GM19025 (cell line): Measurements from ENCODE around the gene ARHGAP6.

Experiments
- ATAC-seq: cut with Tn5 transposase; IDR thresholded peaks from one replicate; pipeline ENCODE4 v1.9.1; 2021; ENCODE audit warnings: mild to moderate bottlenecking, low read depth, moderate library complexity; ENCODE audit not compliant: unreplicated experiment

The ARHGAP6 gene

DNA sequence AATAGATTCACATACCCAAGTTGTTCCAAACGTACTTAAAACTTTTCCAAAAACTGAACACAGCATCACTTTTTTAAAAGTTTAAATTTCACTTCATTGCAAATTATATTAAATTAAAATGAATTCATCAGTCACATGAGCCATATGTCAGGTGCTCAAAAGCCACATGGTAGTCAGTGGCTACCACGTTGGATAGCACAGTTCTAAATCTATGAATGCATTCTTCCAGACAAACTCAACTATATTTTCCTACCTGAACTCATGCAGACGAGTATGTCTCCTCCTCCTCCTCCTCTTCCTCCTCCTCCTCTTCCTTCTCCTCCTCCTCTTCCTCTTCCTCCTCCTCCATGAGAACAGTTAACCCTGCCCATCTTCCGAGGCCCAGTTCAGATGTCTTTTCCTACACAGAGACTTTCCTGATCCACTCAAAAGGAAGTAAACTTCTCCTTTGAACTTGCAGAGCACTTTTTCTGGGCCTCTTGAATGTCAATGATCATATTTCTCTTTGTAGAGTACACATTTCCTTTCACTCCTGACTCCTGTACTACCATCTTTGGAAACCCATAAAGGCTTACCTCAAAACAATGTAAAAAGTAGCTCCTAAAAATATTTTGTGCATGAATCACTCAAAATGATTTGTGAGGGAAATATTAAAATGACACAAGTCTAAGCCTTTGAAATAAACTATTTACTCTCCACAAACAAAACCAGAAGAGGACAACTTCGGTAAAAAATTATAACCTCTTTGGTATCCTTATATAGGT, 199.9 kb downstream of the ARHGAP6 start:
- no peak for ATAC-seq

DNA sequence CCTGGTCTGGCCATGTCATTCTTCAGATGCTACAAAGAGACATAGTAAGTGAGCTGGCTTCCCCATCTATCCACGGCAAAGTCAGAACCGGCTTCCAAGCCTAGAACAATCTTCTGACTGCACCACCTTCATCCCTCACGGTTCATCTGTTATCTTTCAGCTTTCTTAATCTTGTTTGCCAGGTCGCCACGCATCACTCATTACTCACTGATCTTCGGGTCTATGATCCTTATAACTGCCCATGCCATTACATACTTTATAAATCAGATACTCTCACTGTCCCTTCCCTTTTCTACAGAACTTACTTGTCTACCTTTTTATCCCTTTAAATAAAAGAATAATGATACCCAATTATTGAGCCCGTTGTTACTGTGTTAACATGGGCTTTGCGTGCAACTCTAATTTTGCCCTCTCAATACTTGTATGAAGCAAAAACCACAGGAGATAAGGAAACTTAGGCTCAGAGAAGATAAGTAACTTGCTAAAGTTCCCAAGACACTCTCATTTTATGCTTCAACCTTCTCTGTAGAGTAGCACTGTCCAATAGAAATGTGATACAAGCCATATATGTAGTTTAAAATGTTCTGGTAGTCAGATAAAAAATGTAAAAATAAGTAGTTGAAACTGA, 200.8 kb downstream of the ARHGAP6 start:
- no peak for ATAC-seq

DNA sequence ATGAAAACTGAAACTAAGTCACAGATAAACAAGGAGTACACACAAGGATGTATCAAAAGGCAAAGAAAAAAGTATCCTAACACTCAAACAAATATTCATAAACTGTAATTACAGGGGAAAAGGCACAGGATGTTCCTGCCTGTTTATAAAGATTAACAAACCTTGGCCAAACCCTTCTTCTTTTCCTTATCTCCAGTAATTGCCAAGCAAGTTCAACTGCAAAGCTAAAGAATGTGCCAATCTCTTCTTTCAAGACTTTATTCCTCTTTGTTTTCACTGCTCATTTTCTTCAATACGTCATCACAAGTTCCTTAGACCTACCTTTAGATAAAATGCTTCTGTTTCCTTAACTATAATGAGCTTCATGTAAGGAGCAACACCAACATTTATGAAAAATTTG, 201.3 kb downstream of the ARHGAP6 start:
- ATAC-seq, result no peak

DNA sequence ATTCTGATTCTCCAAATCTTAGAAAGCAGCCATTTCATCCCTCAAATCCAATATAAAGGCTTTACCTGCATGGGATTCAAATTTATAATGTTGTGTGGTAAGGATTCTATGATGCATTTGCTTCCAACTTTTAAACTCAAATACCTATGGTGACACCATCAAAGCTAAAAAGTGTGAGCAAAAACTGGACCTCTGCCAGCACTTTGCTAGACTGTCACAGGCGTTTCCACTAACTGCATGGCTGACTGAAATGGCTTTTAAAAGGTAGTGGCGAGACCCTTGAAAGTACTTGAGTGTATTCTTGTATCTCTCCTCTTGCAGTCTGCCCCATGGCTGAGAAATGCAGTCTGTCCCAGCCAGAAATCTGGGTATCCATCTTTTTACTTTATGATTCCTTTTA, 203.1 kb downstream of the ARHGAP6 start:
- ATAC-seq, result no peak

DNA sequence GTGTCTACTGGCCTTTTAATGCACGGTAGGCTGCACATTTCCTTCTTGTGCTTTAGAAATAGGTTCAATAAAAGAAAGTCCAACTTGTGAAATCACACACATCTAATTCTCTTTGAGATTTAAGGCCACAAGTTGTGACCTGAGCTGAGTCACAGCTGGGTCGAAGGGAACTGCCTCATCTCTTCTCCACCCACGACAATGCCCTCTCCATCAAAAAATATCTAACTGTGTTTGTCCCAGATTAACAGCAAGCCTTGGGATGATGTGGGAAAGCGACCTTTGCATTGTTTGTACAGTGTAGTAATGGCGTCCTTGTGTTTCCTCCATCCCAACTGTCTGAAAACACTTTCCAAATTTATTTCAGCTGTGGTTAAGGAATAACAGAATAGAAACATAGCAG, 203.6 kb downstream of the ARHGAP6 start:
- ATAC-seq, result no peak

DNA sequence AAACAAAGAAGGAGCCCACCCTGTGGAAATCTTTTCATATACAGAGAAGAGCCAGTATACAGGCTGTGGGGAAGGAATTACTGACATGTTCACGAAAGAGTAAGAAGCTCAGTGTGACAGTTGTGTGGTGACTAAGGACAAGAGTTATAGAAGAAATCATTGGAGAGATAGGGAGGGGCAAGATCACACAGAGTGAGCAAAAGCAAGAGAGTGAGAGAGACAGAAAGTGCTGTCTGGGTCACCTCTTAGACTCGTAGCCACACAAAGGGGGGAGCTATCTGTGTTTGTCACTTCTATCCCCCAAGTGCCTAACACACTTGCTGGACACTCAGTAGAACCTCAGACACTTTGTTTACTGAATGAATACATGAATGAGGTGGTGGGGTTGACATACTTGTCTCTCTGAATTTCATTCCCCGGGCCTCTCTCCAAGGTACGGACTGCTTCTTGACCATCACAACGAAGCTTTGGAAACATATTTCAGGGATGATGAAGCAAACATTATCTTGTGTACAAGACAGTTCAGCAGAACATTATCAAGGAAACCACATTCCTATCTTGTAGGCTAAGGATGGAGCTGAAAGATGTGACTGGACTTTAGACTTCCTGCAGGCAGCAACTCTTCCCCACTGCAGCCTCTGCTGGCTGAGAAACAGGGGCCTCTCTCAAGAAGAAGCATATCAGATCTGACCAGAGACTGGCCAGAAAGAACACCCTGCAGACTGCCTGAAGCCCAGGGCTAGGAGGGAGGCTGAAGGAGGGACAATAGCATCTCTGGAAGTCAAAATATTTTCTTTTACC, 204.3 kb downstream of the ARHGAP6 start:
- ATAC-seq, result no peak

DNA sequence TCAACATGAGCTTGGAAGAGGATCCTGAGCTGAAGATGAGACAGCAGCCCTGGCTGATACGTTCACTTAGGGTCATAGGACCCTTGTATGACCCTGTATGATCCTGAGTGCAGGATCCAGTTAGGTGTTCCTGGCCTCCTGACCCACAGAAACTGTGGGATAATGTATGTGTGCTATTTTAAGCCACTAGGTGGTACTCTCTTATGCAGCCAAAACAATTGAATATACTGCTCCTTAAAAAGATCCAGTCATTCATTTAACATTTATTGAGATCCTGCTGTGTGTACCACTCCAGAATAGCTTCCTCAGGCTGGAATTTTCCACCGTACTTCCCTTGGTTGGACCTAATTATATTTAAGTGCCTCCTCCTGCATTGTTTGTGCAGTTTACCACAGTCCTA, 205.4 kb downstream of the ARHGAP6 start:
- ATAC-seq, result no peak

DNA sequence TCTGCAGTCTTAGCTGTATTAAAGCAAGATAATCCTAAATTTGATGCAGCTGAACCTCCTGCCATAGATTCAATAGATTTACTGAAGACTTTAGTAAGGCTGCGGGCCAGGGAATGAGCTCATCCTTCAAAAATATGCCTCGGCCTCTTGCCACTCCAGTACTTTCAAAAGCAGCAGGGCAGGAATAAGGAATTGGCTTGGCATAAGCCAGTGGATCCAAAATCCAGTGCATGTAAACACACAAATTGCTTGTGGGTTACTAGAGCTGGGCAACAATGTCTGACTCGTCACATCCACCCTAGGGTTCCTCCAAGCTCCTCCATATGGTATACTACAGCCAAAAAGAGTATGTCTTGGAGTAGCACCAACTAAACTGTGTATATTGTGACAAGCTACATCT, 207.6 kb downstream of the ARHGAP6 start:
- ATAC-seq, result no peak

DNA sequence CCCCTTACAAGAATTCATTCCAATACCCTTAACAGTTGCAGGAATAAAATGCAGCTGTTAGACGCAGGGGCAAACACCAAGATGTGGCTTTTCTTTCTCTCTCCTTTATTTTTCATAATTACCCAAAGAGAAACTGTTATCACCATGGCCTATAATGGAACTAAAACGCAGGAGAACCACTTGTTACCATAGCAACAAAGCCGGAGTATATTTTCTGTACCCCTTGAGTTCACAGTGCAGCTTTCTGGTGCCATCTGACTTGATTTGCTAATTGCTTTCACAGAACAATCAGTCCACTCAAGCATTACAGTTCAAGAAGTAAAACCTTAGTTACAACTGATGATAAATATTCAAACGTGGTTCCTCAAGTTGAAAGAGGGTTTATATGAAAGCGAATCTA, 214.6 kb downstream of the ARHGAP6 start:
- no peak for ATAC-seq

DNA sequence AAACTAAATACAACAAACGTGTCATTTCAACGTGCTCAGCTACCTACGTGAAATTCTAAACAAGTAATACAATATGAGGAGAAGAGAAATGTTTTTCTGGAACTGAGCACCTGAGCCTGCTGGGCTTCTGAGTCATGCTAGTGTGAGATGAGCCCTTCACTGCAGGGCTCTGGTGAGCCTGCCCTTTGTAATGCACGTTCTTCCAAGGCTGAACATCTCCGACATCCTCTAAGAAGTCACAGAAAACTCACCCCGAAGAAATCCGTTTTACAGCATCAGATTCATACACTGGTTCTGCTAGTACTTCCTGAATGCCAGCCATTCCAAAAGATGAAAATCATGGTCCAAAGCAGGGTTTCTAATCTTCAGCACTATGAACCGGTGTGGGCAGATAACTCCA, 215.4 kb downstream of the ARHGAP6 start:
- no peak for ATAC-seq

DNA sequence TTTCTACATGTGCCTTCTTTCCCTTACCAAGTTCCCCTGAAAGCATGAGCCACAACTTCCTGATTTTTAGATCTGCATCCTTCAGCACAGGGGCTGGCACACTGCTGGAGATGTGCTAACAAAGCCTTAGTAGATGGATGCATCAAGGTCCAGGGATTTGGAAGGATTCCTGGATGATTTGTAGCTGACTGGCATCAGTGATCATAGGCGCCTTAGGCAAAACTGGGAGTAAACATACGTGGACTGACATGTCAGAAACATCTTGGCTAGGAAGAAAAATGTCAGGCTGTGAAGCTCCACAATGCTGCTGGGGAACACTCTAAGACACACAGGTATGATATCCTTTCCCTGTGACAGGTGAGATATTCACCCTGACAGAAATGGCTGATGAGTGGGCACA, 216.1 kb downstream of the ARHGAP6 start:
- no peak for ATAC-seq

DNA sequence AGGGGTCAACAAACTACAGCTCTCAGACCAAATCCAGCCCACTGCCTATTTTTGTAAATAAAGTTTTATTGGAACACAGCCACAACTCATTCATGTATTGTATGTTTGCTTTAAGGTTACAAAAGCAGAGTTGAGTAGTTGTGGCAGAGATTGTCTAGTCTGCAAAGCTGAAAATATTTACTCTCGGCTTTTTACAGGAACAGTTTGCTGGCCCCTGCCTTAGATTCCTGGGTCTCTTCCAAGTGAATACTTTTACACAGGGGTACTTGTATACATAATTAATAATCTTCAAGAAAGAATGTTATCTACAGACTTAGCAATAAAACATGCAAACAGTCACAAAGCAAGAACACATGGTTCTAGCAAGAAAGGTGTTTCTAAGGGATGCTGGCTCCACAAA, 218.3 kb downstream of the ARHGAP6 start:
- ATAC-seq, result no peak

DNA sequence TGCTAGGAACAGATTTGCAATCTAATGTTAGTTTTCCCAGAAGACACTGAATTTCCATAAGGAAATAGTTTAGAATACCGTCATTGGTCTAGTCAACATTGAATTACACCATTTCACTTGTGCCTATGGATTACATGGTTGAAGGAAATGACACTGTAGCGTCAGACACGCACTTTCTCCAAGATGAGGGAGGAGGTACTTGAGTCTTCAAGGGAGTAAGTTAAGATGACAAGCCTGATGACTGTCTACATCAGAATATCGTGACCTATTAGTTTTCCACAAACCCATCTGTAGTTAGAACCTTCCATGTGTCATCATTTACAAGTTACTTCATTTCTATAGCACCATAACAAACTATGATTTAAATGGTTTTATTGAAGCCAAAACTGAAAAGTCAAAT, 218.8 kb downstream of the ARHGAP6 start:
- no peak for ATAC-seq

DNA sequence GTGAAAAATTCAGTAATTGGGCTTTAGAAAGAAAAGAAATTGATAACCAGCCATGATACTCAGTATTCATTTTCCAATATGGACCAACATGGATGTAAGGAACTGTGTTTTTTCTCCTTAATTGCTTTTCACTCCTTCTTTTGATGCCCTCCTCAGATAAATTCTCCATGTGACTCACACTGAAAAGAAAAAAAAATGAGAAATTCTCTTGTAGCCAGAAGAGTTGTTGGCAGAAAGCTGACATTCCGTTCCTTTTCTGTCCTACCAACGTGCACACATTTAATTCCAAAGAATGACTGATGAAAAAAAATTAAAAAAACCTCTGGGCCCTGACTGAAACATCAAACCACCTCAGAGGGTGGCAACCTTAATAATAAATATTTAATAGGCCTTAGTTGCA, 219.4 kb downstream of the ARHGAP6 start:
- ATAC-seq, result no peak

DNA sequence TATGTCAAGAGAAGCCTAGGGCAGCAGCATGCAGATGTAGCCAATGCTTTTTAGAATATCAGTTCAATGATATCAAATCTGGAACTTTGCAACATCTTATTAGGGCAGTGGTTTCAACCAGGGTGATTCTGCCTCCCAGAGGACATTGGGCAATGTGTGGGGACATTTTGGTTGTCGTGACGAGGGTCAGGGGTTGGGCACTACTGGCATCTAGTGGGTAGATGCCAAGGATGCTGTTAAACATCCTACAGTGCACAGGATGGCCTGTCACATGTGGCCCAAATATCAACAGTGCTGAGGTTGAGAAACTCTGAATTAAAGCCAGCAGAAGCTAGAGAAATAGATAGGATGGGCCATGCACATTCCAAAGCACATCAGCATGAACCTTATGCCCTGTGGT, 220.2 kb downstream of the ARHGAP6 start:
- ATAC-seq, result no peak

DNA sequence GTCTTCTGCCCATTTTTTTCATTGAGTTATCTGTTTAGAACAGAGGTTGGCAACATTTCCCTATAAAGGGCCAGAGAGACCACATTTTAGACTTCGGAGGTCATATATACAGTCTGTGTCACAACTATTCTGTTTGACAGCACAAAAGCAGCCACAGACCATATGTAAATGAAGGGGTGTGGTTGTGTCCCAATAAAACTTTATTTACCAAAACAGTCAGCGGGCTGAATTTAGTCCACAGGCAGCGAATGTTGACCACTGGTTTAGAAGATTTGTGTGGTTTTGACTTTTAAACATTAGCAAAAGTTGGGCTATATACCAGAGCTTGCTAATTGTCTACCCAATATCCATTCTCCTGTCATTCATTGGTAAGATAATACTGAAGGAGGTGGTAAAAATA, 221.7 kb downstream of the ARHGAP6 start:
- no peak for ATAC-seq

DNA sequence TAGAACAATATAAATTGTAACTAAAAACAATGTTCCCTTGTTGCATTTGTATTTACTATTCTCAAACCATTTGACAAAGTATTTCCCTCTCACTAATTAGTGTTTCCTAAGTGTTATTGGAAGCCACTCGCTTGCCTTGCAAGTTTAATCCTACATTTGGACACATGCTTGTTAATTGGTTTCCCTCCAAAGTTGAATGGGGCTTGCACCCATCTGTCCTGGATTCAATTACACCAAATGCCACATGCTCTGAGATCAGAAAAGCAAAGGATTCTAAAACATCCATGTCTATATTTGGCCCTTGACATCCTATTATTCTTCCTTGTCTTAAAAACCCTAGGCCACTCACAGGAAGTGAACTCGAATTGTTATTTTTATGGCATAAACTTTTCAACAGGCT, 225.9 kb downstream of the ARHGAP6 start:
- ATAC-seq, result no peak

DNA sequence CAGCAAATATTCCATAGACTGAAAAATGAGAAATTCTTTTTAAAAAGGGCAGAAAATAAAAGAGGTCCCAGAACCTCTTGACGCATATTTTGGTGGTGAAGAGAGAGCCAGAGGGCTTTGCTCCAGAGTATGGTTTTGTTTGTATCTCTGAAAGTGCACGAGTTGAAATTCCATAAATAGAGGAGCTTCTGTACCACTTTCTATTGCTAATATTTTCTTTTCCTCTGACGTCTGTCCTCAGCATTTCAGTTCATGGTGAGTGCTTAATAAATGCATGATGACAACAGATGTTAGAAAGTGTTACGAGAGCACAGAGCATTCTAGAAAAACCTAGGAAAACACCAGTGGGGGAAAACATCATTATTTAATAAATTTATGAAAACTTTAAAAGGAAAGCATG, 227.0 kb downstream of the ARHGAP6 start:
- no peak for ATAC-seq

DNA sequence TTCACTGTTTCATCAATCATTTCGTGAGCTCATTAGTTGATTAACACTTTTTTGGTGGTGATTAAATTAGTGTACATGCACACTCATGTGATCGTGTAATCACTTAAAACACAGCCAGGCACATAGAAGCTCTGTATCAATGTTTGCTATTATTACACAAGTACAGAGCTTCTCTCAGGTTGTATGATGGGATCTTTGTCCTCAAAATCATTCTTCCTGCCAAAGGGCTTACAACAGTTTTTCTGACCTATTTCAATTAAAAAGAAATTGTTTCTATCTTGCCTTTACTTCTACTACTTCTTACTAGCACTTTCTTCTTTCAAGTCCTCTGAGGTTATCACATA, 227.4 kb downstream of the ARHGAP6 start:
- ATAC-seq, result no peak

DNA sequence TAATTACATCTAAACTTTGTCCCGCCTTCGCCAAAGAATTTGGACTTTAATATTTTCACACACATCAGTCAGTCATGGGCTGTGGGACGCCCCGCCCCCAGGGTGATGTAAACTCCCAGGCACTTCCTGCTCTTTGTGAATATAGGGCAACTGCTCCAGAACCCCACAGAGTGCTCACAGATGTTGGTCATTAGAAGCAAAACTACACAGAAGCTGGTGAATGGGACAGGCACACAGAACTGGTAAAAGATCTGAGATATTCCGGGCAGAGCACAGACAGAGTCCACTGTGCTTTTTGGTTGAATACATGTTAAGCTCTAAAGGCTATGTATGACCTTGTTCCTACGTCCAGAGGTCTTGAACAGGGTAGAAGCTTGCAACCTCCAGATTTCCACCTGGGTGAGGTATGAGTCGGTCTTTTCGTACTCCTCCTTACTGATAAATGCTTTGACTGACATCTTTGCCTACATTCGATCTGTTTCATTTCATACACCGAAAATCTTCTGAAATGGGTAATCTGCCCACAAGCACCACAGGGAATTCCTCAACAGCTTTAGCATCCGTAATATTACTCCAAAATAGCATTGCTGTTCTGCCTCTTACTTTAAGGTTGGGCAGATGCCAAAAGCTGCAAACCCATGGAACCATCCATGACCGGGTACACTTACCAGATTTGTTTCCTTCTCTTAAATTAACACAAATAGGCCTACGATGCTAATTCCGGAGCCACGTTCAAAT, 227.9 kb downstream of the ARHGAP6 start:
- ATAC-seq, result no peak

DNA sequence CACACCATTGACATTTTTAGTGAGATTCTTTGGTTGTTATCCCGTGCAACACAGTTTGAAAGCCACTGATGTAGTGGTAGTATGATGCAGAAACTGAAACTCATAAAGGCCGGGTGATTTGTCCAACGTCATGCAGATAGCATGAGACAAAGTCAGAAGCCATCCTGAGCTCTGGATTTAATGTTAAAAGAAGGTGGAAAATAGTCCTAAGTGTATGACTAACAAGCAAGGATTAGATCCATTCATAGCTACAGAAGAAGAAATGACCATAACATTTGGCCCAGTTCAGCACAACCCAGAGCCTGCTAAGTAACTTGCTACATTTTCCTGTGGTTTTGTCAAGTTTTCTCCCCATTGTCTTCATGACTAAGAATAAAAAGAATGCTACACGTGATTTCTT, 230.2 kb downstream of the ARHGAP6 start:
- no peak for ATAC-seq
